Activated CD4-positive, alpha-beta T cell treated with anti-CD3 and anti-CD28 coated beads for 1 hour (primary cell): Measurements from ENCODE around the gene SGCD.

Source experiments
- DNase-seq: peaks from one replicate; pipeline ENCODE4 v3.0.0-alpha.2; 2020

Gene SGCD

GRCh38 chr5:156405988-156406387 is 79.0 kb downstream of the SGCD start:
- DNase-seq = no peak

- DNase-seq = no peak
These were observed 80.3 kb downstream of the SGCD start for GRCh38 chr5:156407251-156407650.

GRCh38 chr5:156409834-156410233 is 82.9 kb downstream of the SGCD start:
- DNase-seq = no peak

GRCh38 chr5:156411185-156411613 is 84.2 kb downstream of the SGCD start:
- DNase-seq = no peak

- no peak for DNase-seq
These were observed 85.0 kb downstream of the SGCD start for GRCh38 chr5:156411957-156412356.

GRCh38 chr5:156414391-156414790 is 87.4 kb downstream of the SGCD start:
- DNase-seq = no peak

- no peak for DNase-seq
These were observed 92.7 kb downstream of the SGCD start for GRCh38 chr5:156419661-156420060.

GRCh38 chr5:156420665-156421064 is 93.7 kb downstream of the SGCD start:
- DNase-seq = no peak

- no peak for DNase-seq
These were observed 94.8 kb downstream of the SGCD start for GRCh38 chr5:156421798-156422197.

GRCh38 chr5:156423597-156423996 is 96.6 kb downstream of the SGCD start:
- DNase-seq = no peak

- DNase-seq = no peak
These were observed 100.4 kb downstream of the SGCD start for GRCh38 chr5:156427315-156427714.

- DNase-seq = no peak
These were observed 105.2 kb downstream of the SGCD start for GRCh38 chr5:156431956-156432829.

- DNase-seq = no peak
These were observed 105.8 kb downstream of the SGCD start for GRCh38 chr5:156432830-156433105.

- no peak for DNase-seq
These were observed 107.5 kb downstream of the SGCD start for GRCh38 chr5:156434471-156434870.

GRCh38 chr5:156435101-156435500 is 108.1 kb downstream of the SGCD start:
- no peak for DNase-seq

GRCh38 chr5:156438076-156438475 is 111.1 kb downstream of the SGCD start:
- no peak for DNase-seq

GRCh38 chr5:156444753-156445291 is 117.9 kb downstream of the SGCD start:
- DNase-seq = no peak

GRCh38 chr5:156446526-156446925 is 119.6 kb downstream of the SGCD start:
- DNase-seq = no peak

GRCh38 chr5:156450778-156451177 is 123.8 kb downstream of the SGCD start:
- no peak for DNase-seq

GRCh38 chr5:156451505-156451904 is 124.5 kb downstream of the SGCD start:
- DNase-seq = no peak

GRCh38 chr5:156456857-156457256 is 129.9 kb downstream of the SGCD start:
- no peak for DNase-seq

GRCh38 chr5:156459812-156460385 is 132.9 kb downstream of the SGCD start:
- DNase-seq = no peak

- no peak for DNase-seq
These were observed 133.5 kb downstream of the SGCD start for GRCh38 chr5:156460471-156460870.

GRCh38 chr5:156466871-156467270 is 139.9 kb downstream of the SGCD start:
- no peak for DNase-seq

- no peak for DNase-seq
These were observed 142.7 kb downstream of the SGCD start for GRCh38 chr5:156469636-156470035.
